Peyer's patch (tissue), 4 donors: ENCODE data around the gene BICD2.

Experiments used
- POLR2A ChIP-seq, 2 donors: fragments of 450-650 bp; IDR thresholded peaks; one replicate each; pipeline ENCODE4 v1.5.1; 2017; ENCODE audit warnings: antibody characterized with exemption in 2 of 2, mild to moderate bottlenecking in 2 of 2, moderate library complexity in 2 of 2
- TF ChIP-seq, protein P1 (sequence below), 6 experiments: fragments of 450-650 bp in 4 of 6; fragments of 200-600 bp in 2 of 6; sonication (generic) in 1 of 6; IDR thresholded peaks; one replicate each; pipeline ENCODE4 v1.5.1; 2017 to 2019; ENCODE audit warnings: antibody characterized with exemption in 6 of 6, mild to moderate bottlenecking in 3 of 6, moderate library complexity in 1 of 6

DNA sequence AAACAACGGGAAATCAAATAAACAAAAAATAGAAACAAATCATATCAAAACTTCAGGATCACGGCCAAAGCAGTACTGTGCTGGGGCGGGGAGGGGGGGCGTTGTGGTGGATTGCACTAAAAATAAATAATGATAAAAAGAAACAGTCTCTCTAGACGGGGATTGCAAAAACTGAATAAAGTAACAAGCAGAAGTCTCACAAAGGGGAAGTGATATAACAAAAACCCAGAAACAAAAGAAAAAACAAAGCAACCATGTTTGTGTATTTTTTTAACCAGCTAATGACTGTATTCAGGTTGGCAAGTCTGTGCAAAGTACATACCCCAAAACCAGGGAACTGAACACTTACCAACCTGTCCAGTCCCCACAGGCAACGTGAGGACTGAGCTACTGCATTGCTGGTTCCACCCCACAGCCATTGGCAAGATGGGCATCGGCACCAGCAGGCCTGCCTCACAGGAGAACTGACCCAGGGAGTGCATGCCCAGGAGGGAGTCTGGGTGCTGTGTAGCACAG lies 24.1 kb downstream of the BICD2 start:
- TF ChIP-seq, protein P1, sequence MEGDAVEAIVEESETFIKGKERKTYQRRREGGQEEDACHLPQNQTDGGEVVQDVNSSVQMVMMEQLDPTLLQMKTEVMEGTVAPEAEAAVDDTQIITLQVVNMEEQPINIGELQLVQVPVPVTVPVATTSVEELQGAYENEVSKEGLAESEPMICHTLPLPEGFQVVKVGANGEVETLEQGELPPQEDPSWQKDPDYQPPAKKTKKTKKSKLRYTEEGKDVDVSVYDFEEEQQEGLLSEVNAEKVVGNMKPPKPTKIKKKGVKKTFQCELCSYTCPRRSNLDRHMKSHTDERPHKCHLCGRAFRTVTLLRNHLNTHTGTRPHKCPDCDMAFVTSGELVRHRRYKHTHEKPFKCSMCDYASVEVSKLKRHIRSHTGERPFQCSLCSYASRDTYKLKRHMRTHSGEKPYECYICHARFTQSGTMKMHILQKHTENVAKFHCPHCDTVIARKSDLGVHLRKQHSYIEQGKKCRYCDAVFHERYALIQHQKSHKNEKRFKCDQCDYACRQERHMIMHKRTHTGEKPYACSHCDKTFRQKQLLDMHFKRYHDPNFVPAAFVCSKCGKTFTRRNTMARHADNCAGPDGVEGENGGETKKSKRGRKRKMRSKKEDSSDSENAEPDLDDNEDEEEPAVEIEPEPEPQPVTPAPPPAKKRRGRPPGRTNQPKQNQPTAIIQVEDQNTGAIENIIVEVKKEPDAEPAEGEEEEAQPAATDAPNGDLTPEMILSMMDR (IDR thresholded peaks at IDR 0.05): no peak
- no peak for TF ChIP-seq POLR2A (IDR thresholded peaks at IDR 0.05)
